HK-2 (cell line): ENCODE results near the gene TTC12.
A peak's percentile ranks its signal among the peaks of the same experiment; 100 is the strongest.

Experiments used
- DNase-seq: peaks from one replicate; pipeline ENCODE4 v3.0.0-alpha.2; 2018; ENCODE audit not compliant: unreplicated experiment

TTC12 gene, protein sequence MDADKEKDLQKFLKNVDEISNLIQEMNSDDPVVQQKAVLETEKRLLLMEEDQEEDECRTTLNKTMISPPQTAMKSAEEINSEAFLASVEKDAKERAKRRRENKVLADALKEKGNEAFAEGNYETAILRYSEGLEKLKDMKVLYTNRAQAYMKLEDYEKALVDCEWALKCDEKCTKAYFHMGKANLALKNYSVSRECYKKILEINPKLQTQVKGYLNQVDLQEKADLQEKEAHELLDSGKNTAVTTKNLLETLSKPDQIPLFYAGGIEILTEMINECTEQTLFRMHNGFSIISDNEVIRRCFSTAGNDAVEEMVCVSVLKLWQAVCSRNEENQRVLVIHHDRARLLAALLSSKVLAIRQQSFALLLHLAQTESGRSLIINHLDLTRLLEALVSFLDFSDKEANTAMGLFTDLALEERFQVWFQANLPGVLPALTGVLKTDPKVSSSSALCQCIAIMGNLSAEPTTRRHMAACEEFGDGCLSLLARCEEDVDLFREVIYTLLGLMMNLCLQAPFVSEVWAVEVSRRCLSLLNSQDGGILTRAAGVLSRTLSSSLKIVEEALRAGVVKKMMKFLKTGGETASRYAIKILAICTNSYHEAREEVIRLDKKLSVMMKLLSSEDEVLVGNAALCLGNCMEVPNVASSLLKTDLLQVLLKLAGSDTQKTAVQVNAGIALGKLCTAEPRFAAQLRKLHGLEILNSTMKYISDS

DNA sequence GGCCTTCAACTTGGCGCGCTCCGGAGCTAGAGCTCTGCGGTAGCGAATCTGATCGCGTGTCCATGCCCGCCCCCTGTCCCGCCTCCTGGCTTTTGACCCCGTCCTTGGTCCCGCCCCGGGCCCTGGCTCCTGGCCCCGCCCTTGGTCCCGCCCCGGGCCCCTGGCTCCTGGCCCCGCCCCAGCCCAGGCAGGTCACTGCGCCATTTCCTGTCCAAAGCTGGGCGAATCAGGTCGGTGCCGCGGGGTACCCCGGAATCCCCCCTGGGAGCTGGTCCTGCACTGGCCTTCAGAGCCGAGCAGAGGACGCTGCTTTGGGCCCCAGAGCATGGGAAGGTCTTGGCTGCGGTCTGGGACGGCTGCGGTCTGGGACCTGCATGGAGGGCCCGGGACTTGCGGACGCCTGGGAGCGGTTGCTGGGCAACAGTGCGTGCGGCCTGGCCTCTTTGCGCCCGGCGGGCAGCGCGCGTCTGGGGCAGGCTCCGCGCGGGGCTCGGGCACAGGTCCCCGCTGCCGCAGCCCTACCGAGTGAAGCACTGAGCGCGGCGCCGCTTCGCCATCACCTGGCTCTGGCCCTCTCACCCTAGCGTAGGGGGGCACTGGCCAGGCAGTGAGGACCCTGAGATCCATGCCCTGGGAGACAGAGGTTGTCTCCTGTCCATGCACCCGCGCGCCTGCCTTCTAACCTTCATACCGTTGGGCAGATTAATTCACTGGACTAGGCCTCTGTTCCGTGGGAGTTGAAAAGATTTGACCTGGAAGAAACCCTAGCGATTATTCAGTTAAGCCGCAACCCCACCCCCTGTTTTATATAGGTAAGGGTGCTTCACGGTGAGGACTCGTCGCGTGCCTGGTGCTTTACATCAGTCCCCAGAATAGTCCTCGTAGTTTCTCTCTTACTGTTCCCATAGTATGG lies at the start of gene TTC12:
TTC12 (plus strand) TSS at position 195 of the 913 bp plus-strand sequence. CDS start 1,675 bp downstream, outside the sequence.
- peak; percentile 91 for DNase-seq

DNA sequence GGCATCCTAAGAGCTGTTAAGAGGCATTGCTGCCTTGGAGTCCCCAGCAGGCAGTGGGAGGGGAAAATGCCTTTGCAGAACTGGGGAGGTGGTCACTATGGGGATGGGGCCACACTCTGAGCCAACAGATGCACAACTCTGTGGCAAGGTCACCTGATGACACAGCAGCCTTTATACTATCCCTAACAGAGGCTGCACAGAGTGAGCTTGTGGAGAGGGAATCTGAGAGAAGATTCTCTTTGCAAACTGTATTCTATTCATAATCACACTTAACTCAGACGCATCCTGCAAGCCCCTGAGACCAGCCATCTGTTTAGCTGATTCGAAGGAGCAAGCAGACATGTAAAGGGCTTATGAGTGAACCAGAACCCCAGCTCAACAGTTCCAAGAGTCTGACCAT lies 49.0 kb upstream of the TTC12 start:
- DNase-seq: no peak

DNA sequence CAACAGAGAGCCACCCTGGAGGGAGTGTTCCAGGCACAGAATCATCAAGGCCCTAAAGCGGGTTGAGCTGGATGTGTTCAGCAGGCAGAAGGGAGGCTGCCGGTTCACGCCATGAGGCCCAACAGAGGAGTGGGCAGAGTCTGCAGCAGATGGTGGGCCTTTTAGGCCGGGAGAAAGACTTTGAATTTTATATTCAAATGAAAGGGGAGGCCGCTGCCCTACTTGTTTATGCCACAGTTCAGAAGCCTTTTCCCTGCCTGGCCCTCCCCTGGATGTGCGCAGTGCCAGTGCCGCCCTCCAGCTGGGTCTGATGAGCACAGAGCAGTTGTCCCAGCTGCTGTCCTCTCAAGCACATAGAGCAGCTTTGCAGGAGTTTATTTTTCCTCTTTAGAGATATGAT lies 46.9 kb upstream of the TTC12 start:
- no peak for DNase-seq

DNA sequence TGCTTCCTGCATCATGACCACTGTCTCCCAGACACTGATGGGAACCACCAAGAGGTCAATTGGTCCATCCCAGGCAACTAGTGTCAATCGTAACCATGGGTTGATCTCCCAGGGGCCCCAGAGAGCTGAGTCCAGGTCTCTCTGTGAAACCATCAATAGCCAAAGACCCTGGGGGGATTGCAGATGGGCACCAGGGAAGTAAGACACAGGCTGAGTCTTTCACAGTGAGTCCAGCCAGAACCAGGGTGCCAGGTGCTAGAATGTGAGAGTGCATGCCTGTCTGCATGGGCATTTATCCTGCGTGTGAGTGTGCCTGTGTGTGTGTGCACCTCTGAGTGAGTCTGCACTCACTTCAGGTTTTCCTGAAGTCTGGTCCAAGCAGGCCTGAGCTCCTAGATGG lies 45.3 kb upstream of the TTC12 start:
- DNase-seq: no peak

DNA sequence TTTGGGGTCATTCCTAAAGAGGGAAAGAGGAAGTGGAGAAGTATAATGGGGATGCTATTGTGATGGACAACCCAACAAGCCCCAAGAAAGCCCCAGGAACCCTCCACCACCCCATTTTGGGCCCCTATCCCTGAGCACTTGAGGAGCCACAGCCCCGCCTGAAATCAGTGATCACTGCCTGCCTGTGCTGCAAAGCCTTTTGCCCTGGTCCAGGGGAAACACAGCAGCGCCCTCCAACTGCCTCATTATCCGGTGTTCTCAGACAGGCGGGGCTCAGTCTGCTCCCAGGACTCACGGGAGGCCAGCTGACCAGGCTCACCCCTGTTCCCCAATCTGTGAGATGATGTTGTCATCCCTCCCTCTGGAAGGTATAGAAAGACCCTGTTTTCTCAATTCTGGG lies 44.7 kb upstream of the TTC12 start:
- no peak for DNase-seq

DNA sequence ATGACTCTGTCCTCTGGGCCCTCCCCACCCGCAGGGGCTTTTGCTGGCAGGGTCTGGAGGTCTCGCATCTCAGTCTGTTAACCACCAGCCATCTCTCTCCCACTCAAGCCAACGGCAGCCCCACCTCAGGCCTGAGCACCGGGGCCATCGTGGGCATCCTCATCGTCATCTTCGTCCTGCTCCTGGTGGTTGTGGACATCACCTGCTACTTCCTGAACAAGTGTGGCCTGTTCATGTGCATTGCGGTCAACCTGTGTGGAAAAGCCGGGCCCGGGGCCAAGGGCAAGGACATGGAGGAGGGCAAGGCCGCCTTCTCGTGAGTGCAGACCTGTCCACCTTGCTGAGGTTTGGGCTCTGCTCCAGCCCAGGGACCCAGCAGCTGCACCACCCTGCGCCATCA lies 44.3 kb upstream of the TTC12 start:
- no peak for DNase-seq

DNA sequence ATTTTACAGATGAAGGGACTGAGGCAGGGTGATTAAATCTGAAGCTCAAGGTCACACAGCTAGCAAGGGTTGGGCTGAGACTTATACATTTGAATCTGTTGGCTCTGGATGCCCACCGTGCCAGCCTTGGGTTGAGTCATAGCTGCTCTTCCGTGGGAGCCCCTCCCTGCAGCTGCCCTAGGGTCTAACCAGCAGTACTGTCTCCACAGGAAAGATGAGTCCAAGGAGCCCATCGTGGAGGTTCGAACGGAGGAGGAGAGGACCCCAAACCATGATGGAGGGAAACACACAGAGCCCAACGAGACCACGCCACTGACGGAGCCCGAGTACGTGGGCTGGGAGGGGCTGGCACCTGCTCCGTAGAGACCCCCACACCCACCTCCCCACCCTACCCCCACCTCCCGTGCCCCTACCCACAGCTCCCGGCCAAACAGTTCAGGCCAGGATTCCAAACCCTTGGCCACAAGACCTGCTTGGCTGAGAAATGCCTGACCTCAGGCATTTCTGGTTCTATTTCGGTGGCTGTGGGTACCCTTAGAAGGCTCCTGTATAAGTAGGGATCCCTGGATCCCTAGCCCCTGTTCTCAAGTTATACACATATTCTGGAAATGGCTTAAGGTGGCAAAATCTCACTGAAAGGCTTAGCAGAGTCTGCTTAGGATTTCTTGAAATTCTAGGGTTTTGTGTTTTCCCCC lies 42.7 kb upstream of the TTC12 start:
- DNase-seq: no peak

DNA sequence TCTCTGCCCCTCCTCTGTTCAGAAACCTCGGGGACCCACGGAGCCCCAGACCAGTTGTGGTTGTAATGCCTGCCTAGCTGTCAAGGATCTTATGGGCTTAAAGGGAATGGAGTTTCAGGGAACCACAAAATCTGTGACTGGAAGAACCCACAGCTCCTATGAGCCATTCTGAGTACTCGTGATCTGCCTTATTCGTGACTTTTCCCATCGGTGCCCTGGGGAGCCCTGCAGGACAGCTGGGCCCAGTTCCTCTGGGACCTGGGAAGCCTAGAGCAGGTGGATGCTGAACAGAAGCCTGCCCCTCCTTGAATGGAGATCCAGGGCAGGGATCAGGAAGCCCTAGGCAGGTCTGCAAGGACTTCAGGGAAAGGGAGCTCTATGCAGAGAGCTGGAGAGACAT lies 42.1 kb upstream of the TTC12 start:
- no peak for DNase-seq

DNA sequence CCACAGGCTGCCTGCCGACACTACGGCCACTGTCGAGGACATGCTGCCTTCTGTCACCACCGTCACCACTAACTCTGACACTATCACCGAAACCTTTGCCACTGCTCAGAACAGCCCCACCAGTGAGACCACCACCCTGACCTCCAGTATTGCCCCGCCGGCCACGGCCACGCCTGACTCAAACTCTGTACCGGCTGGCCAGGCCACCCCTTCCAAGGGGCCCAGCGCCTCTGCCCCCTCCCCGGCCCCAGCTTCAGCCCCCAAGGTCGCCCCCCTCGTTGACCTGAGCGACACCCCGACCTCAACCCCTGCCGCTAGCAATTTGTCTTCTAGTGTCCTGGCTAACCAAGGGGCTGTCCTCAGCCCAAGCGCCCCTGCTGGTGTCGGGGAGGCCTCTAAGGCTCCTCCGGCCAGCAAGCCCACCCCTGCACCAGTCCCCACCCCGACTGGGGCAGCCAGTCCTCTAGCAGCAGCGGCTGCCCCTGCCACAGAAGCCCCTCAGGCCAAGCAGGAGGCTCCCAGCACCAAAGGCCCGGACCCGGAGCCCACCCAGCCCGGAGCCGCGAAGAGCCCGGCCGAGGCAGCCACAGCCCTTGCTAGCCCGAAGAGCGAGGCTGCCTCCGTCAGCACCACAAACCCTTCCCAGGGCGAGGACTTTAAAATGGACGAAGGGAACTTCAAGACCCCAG lies 41.3 kb upstream of the TTC12 start:
- DNase-seq: no peak

DNA sequence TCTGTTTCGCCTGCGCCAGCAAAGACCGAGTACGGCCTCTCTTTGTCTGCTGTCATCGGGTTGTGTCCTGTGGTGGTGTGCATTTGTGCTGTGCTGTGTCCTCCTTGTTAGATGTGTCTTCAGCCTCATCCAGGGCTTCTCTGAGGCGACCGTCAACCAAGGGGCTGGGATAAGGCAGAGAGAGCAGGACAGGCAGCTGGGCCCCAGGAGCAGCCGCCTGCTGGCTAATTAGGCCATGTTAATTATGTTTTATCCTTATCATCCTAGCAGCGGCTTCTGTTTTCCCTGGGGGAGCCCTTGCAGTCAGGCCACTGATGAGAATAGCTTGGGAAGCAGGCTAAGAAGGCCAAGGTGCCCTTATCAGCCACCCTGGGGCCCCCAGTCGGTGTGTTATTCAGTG lies 40.7 kb upstream of the TTC12 start:
- no peak for DNase-seq

DNA sequence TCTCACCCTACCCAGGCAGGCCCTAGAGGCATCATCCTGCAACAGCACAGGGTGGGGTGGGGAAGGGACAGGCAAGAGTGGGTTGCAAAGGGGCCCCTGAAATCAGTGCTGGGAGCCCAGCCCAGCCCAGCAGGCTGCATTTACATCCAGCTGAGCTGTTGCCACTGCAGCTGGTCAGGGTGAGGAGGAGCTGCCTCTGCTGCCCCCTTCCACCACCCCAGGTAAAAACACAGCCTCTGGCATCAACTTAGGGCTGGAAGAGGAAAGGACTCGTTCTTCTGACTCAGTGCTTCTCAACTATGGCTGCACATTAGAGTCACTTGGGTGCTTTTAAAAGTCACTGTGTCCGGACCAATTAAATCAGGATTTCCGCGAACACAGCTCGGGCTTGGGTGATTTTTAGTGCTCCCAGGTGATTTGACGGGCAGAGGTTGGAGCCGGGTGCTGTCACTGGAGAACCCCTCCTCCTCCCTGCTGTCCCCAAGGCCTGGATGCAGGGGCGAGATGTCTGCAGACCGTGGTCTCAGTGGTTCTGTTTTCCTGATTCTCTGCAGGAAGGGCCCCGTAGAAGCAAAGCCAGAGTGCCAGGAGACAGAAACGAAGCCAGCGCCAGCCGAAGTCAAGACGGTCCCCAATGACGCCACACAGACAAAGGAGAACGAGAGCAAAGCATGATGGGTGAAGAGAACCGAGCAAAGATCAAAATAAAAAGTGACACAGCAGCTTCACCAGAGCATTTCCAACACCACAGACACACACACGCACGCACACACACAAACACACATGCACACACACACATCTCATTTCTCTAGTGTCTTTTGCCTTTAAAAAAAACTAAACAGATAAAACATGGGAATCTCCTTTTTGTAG lies 39.4 kb upstream of the TTC12 start:
- DNase-seq: no peak

DNA sequence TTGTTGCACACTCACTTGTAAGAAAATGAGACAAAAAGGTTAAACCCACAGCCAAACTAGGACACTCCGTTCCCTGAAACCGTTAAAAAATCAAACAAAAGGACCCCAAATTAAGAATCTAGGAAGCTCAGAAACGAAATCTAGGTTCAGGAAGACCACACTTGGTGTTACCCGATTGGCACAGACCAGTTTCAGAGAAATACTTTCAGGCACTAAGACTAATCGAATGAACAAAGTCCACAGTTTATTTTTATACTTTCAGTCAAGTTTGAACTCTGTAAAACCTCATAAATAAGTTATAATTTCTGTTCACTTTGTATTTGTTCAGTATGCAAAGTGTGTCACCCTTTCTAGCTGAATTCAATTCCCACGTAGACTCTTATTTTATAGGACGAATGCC lies 38.8 kb upstream of the TTC12 start:
- no peak for DNase-seq

DNA sequence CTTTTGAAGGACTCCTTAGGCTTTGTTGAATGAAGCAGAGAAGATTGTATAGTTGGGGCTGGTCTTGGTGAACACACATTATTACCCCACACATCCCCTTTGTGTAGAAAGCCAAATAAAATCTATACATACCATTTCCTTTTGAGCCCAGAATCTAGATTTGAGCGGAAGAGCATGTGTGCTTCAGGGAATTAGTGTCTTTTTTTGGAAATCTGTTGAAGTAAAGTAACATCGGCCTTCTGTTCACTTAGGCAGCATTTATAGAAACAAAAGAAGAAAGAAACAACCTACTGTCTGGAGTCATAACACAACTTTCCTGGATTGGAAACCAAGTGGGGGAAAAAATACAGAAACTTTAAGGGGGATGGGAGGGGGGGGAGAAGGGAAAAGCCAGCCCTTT lies 37.9 kb upstream of the TTC12 start:
- no peak for DNase-seq

DNA sequence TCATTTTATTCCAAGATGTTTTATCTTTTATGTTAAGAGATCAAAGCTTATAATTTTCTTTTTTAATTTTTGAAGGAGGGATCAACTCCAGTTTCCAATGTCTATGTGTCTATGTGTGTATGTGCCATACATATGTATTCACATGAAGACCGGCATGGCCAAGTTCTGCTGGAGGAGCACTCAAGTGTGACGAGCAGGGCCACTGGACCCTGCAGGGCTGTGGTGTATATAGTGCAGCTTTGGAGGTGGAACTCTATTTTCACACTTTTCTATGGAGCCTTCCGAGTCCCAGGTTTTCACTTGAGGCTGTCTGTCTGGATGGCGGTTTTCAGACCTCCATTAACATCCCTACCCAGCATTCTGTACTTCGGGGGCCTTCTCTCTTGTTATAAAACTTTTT lies 36.5 kb upstream of the TTC12 start:
- DNase-seq: no peak

DNA sequence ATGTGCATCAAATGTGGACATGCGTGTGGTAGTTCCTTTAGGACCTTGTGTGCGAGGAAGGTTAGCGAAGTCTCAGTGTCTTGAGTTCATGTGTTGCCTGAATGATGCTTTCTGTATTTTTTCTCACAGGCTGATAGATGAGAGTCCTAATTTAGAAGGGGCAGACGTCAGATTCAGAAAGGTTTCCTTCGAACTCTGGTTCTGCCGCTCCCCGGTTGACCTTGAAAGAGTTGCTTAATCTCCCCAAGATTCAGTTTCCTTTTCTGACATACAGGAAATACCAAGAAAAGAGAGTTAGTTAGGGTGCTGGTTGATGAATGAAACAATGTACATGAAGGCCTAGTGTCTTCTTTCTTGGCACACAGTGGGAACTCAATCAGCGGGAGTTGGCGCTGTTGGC lies 35.9 kb upstream of the TTC12 start:
- DNase-seq: no peak

DNA sequence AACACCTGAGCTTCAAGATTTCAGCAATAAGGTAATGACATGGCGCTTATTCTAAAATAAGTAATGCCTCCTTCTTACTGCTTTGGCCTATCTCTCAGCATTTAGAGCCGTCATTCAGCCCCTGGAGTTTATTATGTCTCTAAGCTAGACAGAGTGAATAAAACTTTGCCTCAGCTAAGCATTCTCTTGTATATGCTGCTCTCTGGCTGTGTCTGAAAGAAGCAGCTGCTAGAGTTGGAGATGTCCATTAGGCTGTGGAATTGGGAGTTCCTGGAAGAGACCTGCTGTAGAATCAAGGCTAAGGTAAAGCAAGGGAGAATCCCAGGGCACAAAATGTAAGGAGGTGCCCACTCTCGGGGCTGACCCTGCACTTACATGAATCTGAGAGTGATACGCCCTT lies 35.5 kb upstream of the TTC12 start:
- no peak for DNase-seq

DNA sequence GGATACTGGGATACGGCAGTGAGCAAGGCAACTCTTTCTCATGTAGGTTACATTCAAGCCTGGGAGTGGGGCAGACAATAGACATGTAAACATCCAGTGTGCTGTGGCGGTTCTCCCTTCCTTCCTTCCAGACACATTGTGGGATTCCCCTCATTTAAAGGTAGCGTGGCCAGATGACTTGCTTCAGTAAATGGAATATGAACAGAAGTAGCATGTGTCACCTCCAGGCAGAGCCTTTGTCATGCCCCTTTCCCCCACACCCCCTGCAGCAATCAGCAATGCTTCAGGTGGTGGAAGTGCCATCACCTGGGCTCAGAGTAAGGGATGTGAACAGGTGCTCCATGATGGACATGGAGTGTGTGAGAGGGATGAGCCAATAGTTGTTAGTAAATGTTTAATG lies 34.8 kb upstream of the TTC12 start:
- DNase-seq: no peak

DNA sequence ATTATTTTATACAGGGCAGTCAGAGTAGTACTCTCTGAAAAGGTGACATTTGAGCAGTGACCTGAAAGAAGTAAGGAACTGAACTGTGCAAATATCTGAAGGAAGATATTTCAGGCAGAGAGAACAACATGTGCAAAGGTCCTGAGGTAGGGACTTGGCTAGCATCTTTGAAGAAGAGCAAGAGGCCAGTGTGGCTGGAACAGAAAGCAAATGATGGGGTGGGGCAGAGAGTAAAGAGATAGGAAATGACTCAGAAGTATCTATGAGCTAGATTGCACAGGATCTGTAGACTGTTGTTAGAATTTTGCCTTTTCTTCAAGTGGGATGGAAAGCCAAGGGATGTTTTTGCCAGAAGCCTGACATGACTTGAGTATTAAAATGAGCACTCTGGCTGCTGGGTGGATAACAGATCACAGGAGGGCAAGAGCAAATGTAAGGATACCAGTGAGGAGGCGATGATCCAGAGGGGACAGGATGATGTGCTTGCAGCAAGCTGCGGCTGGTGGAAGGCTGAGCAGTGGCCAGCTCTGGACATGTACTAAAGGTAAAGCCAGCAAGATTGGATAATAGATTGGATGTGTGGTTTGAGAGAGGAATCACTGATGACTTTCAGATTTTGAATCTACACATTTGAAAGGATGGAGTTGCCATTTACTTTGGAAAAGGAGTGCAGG lies 33.2 kb upstream of the TTC12 start:
- no peak for DNase-seq

DNA sequence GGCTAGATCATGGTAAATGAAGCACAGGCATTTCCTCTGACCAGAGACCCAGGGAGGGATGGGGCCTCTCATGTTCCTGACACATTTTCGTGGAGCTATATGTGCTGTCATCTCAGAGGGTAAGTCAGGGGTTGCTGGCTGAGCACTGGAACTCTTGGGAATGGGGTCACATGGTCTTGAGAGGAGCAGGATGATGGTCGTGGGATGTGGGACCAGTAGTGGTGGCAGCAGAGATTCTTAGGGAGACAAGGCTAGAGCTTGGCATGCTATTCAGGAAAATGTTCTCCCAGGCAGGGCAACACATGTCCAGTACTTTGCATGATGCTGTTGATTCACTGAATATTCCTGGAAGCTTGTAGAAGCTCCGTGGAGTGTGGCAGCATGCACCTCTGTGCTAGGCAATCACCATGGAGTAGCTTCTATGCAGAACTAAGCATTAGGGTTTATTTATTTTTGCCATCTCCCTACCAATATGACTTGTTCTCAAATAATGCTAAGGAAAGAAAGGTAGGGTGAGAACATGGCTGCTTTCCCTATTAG lies 31.4 kb upstream of the TTC12 start:
- DNase-seq: no peak
